Activated naive CD4-positive, alpha-beta T cell treated with anti-CD3 and anti-CD28 coated beads, Interleukin-2, amount 50 U/mL, for 72 hours (primary cell): Measurements from ENCODE around the gene AGAP1. TPM values are rescaled to one million over a fixed set of nuclear protein-coding genes. Genes with fewer than 3 reads are reported as not detected.

Experiments used
- ATAC-seq, 2 donors: fragments of 150-1000 bp; cut with Tn5 transposase; 2 replicates each; pipeline ENCODE4 v1.10.0; 2021; ENCODE audit warnings: mild to moderate bottlenecking in 2 of 2, moderate library complexity in 2 of 2
- DNase-seq, 2 donors: peaks; one replicate each; pipeline ENCODE4 v3.0.0; 2021 to 2022; ENCODE audit warnings: low spot score in 2 of 2
- H3K27ac Mint-ChIP-seq, 2 donors: one replicate each; pipeline ENCODE4 v1.8.0; 2022; ENCODE audit warnings: mild to moderate bottlenecking in 2 of 2, mixed read lengths in 2 of 2
- H3K36me3 Mint-ChIP-seq, 2 donors: one replicate each; pipeline ENCODE4 v1.8.0; 2022; ENCODE audit warnings: mixed read lengths in 2 of 2
- H3K9me3 Mint-ChIP-seq, 2 donors: one replicate each; pipeline ENCODE4 v1.8.0; 2022; ENCODE audit warnings: mixed read lengths in 2 of 2
- total RNA-seq, 2 donors: library from RNA; stranded (reverse); gene quantifications; one replicate each; pipeline ENCODE4 v1.2.3, GENCODE V29; 2022

The AGAP1 gene
- total RNA-seq, 2 donors from 2014 or later, result 0.48 to 7.2 TPM

DNA sequence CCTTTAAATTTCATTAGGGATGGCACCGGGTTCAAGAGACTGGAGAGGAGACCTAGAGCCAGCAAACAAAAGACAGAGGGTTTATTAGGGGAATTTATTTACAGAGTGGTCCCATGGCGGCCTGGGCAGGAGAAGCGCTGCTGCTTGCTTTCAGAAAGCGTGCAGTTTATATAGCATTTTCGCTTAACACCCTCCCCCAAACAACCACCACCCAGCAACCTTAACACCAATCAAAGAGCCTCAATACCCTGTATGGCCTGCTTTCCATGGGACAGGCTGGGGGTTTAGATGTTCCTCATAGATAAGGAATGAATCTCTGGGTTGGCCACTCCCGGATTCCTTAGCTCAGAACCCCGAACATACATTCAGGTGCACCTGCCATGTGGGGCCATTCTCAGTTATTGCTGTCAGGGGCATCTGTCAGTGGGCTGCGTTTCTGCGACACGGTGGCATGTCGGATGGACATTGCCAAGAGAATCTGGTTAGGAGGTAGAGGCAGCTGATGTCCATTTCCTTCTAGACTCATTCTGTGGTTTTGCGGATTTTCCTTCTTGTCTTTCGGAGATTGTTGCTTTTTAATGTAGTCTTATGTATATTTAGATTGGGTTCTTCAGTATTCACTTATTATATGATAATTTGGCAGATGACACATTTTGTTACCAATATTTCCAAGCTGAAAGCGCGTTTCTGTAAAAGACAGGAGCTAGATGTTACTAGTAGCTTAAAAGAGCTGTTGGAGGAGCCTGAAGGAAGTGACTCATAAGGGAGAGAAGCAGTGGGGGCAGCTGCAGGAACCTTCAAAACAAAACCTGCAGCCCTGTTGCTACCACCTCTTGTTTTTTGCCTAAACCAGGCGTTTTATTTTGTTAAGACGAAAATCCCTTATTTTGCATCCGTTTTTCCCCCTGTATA, 7.2 kb downstream of the AGAP1 start:
- Mint-ChIP-seq H3K9me3 (no peaks in the 10 kb centered on the region), H3K36me3 (no peaks in the 10 kb centered on the region), H3K27ac (no peak overlapping the region)
- ATAC-seq (peak; percentile 33 to 96), DNase-seq (no peak)

DNA sequence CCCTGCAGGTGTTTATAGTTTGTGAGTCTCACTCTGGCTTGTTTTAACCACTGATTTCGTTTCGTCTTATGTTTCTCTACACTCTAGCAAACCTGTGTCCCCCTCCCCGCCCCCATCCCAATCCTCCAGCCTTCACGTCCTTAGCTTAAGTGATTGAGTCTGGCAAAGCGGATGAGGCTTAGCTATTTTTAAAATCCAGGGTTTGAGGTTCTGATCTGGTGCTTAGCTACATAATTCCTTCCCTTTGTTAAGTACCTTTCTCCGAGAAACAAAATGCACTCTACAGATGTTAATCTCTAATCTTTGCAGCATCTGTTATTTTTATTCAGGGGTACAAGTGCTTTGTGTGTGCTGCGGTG, 7.8 kb downstream of the AGAP1 start:
- no peak overlapping the region for H3K27ac Mint-ChIP-seq
- no peaks in the 10 kb centered on the region for H3K36me3 Mint-ChIP-seq
- DNase-seq, result no peak
- ATAC-seq, result peak in 1 of 2 donors; percentile 70
- H3K9me3 Mint-ChIP-seq, result no peaks in the 10 kb centered on the region

DNA sequence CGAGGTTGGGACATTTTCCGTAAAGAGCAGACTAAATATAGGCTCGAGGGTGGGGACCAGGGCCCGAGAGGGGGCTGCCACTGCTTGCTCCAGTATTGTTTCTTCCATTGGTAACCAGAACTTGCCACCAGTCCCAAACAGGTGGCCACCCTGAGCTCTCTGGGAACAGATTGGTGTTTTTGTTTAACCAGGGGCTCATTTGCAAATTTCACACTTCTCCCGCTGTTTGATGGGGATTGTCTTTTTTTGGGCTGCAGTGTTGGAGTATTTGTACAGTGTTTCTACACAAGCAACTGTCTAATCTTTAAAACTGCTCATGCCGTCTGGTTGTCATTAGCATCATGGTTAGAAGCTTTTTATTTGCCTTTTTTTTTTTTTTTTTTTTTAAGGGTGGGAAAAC, 8.5 kb downstream of the AGAP1 start:
- no peak for DNase-seq
- Mint-ChIP-seq H3K36me3 (no peaks in the 10 kb centered on the region), H3K27ac (no peak overlapping the region), H3K9me3 (no peaks in the 10 kb centered on the region)
- ATAC-seq, result no peak

DNA sequence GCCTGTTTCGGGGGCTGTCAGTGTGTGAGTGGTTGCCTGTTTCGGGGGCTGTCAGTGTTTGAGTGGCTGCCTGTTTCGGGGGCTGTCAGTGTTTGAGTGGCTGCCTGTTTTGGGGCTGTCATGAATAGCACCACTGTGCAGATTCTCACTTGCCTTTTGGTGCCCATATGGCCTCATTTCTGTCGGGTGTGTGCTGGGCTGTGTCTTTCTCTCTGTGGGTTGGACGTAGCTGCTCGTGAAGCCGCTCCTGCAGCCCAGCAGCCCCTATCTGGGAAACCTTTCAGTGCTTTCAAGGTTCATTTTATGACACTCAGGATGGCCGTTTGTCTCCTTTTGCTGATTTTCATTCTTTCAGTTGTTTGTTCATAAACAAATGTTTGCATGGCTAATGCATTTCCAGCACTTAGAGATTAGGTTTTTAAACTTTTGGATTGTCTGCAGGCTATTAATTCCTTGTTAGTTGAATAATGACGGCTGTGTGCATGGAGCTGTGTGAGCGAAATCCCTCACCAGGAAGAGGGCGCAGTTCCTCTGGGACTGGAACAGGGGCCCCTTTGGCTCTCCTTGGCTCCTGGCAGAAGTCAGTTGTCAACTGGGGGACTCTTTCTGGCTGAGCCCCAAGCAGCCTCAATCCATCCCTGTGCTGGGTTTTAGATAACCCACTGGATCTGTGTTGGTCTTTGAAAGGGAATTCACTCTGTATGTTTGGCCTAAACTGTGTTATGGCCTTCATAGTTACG, 10.8 kb downstream of the AGAP1 start:
- DNase-seq, result no peak
- Mint-ChIP-seq H3K9me3 (no peaks in the 10 kb centered on the region), H3K27ac (no peak overlapping the region), H3K36me3 (no peaks in the 10 kb centered on the region)
- no peak for ATAC-seq

DNA sequence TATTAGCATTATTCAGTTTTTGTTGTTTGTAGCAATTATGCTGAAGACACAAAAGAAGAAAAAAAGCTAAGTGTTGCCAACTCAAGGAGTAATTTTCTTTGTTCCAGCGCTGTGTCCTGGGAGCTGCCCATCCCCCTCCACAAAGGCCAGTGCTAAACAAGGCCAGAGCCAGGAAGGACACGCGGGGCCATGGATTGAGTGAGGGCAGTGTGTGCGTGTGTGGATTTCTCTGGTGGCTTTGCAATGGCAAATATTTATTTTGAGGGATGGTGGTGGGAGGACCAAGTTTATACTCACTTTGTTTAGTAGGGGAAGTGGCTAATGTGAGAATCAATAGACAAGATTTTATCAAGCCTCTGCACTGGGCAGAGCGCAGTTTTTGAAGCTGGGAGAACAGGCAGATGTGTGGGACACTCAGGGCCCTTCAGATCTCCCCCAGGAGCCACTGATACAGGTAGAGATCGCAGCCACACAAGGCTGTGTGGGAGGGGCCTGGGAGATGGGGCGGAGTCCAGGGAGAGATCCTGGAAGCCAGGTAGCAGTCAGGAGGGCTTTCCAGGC, 11.4 kb downstream of the AGAP1 start:
- H3K27ac Mint-ChIP-seq, result no peak overlapping the region
- ATAC-seq (no peak), DNase-seq (no peak)
- H3K36me3 Mint-ChIP-seq, result no peaks in the 10 kb centered on the region
- no peaks in the 10 kb centered on the region for H3K9me3 Mint-ChIP-seq

DNA sequence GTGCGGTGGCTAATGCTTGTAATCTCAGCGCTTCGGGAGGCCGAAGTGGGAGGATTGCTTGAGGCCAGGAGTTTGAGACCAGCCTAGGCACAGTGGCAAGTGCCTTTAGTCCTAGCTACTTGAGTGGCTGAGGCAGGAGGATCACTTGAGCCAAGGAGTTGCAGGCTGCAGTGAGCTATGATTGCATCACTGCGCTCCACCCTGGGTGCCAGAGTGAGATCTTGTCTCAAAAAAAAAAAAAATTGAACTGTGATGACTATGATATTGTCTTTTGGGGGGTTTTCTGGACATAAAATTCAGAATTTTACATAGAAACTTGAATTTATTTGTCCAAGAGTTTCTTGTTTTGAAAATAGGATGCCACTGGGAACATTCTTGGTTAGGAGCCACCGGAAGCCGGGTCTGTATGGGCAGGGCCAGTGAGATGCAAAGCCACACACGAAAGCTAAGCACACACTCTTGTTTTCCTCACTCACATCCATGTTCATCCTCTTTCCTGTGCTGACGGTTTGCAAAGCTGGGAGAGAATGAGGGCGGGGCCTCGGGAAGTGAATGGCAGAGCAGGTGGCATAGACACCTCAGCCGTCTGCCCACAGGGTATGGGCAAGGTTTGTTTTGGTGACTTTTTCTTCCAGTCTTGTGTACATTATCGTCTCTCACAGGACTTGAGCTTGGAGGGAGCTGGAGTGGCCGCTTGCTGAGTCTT, 12.6 kb downstream of the AGAP1 start:
- H3K9me3 Mint-ChIP-seq, result no peaks in the 10 kb centered on the region

DNA sequence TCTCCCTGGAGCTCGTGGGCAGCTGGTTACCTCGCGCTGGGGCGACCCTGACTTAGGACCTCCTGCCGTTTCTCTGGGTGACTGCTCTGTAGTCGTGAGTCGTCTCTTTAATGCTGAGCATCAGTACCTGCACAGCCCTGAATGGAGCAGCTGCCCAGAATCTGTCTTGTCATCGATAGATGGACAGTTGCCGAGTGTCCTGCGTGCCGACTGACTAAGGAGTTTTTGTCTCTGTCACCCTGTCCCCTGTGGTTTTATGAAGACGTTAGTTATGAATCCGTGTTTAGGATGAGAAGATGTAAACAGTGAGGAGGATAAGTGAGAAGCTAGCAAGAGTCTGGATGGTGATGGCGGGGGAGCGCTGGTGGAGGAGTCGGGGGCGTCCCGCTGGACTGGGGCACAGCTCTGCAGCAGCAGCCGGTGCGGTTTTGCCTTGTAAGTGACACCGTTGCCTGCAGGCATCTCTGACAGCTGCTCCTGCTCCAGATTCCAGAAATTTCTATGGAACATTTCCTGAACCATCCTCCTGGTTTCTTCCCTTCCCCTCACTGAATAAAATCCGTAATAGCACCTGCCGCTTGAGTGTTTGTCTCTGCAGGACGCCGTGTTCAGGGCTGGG, 13.3 kb downstream of the AGAP1 start:
- no peak for DNase-seq
- H3K36me3 Mint-ChIP-seq, result no peaks in the 10 kb centered on the region
- no peak for ATAC-seq
- H3K27ac Mint-ChIP-seq, result no peak overlapping the region
- no peaks in the 10 kb centered on the region for H3K9me3 Mint-ChIP-seq

More for the DNA sequence above, 12.6 kb downstream of the AGAP1 start:
- no peak overlapping the region for H3K27ac Mint-ChIP-seq
- DNase-seq, result no peak
- H3K36me3 Mint-ChIP-seq, result no peaks in the 10 kb centered on the region
- no peak for ATAC-seq

DNA sequence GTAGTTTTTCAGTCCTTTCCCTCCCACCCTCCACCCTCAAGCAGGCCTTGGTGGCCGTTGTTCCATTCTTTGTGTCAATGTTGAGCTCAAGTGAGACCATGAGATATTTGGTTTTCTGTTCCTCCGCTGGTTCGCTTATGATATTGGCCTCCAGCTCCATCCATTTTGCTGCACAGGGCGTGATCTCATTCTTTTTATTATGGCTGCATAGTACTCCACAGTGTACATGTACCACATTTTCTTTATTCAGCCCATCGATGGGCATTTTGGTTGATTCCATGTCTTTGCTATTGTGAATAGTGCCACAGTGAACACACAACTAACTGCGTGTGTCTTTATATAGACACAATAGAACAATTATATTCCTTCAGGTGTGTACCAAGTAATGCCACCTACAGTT, 14.1 kb downstream of the AGAP1 start:
- DNase-seq (no peak), ATAC-seq (no peak)
- no peaks in the 10 kb centered on the region for H3K9me3 Mint-ChIP-seq

DNA sequence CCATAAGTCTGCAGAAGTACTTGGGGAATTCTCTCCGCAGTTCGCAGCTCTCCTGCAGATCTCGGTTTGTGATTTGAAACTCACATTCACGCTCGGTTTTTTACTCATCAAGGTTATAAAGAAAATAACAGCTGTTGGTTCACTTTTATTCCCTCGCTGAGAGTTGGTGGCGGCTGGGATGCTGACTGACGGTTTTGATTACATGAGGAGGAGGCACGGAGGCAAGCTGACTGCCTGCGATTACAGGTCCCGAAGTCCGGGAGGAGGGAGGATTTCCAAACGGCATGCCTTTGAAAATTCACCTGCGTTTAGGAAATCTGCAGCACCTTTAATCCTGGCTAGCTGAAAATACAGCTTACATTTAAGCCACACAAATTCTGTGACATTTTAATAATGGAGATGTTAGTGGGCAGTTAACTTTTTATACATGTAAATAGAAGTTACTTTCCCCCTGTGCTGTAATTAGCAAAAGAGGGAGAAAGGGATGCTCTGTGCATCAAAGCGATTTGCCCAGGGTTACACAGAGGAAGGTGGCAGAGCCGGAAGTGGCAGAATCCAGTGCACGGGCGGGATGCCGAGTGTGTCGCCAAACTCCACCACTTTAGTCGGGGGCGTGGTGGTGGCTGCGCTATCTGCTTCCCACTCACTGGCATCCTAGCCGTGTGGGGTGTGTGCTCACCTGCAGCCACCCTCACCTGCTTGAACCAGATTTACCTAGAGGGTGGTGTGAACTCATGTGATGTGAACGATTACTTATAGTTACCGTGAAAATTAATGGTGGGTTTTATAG, 14.7 kb downstream of the AGAP1 start:
- no peak for ATAC-seq
- Mint-ChIP-seq H3K36me3 (no peaks in the 10 kb centered on the region), H3K9me3 (no peaks in the 10 kb centered on the region), H3K27ac (no peak overlapping the region)
- no peak for DNase-seq

More for the DNA sequence above, 14.1 kb downstream of the AGAP1 start:
- H3K36me3 Mint-ChIP-seq, result no peaks in the 10 kb centered on the region
- H3K27ac Mint-ChIP-seq, result no peak overlapping the region

DNA sequence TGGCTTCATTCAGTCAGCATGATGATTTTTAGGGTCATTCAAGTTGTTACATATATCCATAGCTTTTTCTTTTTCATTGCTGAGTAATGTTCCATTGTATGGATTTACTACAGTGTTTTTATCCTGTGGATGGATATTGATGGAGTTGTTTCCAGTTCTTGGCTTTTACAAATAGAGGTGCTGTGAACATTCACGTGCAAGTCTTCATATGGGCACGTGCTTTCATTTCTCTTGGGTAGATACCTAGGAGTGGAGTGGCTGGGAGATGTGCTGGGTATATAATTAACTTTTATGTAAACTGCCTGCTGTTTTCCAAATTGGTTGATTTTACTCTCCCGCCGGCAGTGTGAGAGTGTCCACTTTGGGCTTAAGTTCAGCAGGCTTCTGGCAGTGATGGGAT, 16.5 kb downstream of the AGAP1 start:
- no peak for DNase-seq
- Mint-ChIP-seq H3K27ac (no peak overlapping the region), H3K36me3 (no peaks in the 10 kb centered on the region), H3K9me3 (no peaks in the 10 kb centered on the region)
- ATAC-seq, result no peak

DNA sequence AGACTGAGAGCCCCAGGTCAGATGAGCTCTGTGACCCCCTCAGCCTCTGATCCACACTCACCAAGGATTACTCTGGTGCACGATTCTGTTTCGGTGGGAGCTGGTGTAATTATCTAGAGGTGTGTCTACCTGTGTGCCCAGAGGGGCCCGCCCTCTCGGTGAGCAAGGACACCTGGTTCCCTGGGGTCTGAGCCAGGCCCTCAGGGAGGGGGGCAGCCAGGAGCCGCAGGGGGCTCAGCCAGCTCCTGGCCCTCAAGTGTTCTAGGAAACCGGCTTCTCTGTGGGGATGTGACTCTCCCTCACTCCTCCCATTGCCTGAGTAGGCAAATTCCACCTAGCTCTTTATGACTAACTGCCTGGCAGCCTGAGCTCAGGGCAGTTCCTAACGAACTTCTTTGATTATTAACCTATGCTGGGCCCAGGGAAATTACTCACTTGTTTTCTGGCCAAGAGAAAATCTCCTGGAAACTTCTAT, 17.4 kb downstream of the AGAP1 start:
- no peak for ATAC-seq
- Mint-ChIP-seq H3K9me3 (no peaks in the 10 kb centered on the region), H3K27ac (no peak overlapping the region), H3K36me3 (no peaks in the 10 kb centered on the region)
- DNase-seq, result no peak

DNA sequence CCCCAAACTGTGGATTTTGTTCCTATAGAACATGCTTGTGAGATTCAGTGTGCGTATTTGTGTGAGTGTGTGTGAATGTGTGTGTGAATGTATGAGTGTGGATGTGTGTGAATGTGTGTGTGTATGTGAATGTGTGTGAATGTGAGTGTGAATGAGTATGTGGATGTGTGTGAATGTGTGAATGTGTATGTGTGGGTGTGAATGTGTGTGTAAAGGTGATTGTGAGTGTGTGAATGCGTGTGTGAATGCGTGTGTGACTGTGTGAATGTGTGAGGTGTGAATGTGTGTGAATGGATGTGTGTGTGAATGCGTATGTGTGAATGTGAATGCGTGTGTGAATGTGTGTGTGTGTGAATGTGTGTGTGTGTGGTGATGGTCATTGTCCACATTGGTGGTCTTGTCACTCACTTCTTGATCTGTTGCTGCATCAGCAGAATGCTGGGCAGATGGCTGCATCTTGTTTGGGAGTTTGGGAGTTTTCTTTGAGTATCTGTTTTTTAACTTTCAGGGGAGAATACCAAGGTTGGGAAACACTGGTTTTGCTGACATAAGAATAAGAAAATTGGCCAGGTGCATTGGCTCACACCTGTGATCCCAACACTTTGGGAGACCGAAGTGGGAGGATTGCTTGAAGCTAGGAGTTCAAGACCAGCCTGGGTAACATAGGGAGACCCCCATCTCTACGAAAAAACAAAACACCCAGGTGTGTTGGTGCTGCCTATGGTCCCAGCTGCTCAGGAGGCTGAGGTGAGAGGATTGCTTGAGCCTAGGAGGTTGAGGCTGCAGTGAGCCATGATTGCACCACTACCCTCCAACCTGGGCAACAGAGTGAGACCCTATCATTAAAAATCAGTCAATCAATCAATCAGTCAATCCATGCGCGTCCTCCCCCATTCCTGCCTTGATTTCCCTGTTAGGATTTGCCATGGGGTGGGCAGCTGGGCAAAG, 18.2 kb downstream of the AGAP1 start:
- Mint-ChIP-seq H3K36me3 (no peaks in the 10 kb centered on the region), H3K9me3 (no peaks in the 10 kb centered on the region), H3K27ac (no peak overlapping the region)
- ATAC-seq (no peak), DNase-seq (no peak)

DNA sequence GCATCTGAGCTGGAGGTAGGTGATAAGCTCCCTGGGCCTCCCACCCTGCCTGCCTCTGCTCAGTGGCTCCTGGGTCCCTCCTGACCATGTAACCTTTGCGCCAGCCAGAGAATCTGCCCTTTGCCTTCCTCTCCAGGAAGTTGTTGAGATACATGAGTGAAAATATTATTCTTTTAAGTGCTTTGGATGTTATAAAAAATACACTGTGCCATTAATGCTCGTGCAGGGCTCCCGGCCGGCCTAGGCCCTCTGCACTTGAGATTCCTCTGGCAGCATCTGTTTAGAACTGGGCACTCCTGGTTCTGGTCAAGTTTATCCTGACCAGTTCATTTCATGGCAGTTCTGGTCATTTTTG, 18.8 kb downstream of the AGAP1 start:
- Mint-ChIP-seq H3K27ac (no peak overlapping the region), H3K9me3 (no peaks in the 10 kb centered on the region), H3K36me3 (no peaks in the 10 kb centered on the region)
- ATAC-seq (no peak), DNase-seq (no peak)

DNA sequence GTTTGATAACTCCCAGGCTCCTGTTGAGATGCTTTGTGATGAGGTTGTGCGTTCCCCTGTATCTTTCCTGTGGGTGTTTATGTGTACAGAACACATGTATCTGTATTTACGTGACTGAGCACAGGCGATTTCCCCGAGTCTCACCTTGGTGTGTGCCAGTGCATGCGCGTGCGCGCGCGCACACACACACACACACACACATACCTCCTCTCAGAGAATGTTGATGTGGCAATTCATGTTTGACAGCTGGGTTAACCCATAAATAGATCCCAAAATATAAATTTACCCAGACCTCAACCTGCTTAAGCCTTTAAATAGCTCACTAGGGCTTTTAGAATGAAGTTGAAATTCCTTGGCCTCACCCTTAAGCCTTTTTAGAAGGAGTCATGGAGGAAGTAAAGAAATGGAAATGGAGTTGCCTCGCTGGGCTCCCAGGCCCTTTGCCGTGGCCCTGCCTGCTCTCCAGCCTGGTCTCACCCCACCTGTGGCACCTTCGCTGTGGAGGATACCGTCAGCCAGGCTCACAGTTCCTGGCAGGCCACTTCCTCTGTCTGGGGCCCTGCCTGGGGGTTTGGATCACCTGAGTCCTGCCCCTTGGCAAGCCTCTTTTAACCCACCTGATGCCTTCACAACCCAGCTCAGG, 20.3 kb downstream of the AGAP1 start:
- H3K27ac Mint-ChIP-seq, result no peak overlapping the region
- ATAC-seq, result no peak

More for the DNA sequence above, 20.3 kb downstream of the AGAP1 start:
- Mint-ChIP-seq H3K36me3 (no peaks in the 10 kb centered on the region), H3K9me3 (no peaks in the 10 kb centered on the region)
- DNase-seq, result no peak
